ENCODE data around the gene UBE2G1.

GRCh38 chr17:4331614-4332013 is 34.9 kb downstream of the UBE2G1 start:
- TF ChIP-seq EZH2phosphoT487 (IDR thresholded peaks at IDR 0.05; ENCODE audit: low read length): no peak
- TF ChIP-seq, protein P1, sequence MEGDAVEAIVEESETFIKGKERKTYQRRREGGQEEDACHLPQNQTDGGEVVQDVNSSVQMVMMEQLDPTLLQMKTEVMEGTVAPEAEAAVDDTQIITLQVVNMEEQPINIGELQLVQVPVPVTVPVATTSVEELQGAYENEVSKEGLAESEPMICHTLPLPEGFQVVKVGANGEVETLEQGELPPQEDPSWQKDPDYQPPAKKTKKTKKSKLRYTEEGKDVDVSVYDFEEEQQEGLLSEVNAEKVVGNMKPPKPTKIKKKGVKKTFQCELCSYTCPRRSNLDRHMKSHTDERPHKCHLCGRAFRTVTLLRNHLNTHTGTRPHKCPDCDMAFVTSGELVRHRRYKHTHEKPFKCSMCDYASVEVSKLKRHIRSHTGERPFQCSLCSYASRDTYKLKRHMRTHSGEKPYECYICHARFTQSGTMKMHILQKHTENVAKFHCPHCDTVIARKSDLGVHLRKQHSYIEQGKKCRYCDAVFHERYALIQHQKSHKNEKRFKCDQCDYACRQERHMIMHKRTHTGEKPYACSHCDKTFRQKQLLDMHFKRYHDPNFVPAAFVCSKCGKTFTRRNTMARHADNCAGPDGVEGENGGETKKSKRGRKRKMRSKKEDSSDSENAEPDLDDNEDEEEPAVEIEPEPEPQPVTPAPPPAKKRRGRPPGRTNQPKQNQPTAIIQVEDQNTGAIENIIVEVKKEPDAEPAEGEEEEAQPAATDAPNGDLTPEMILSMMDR (IDR thresholded peaks at IDR 0.05; ENCODE audit: low read length): no peak

Data from MM.1S (cell line).